ENCODE measurements around the gene MACROD2. TPM values are rescaled to one million over a fixed set of nuclear protein-coding genes. Genes with fewer than 3 reads are reported as not detected.

MACROD2 gene
- total and polyA plus RNA-seq, 4 donors, result 0.66 to 10.5 (median 3.3) TPM

DNA sequence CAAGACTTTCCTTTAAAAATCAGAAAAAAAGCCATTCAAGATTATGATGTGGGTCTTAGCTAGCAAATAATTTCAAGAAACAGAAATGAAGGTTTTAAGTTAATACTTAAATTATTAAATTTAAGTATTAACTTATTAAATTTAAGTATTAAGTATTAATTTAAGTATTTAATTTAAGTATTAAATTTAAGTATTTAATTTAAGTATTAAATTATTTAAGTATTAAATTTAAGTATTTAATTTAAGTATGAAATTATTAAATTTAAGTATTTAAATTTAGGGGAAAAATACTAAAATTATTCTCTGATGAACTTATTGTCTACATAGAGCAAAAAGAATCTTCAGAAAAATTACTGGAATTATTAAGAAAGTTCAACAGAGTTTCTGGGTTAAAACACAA lies 1171.4 kb downstream of the MACROD2 start (continued):
- TF ChIP-seq, protein P1, sequence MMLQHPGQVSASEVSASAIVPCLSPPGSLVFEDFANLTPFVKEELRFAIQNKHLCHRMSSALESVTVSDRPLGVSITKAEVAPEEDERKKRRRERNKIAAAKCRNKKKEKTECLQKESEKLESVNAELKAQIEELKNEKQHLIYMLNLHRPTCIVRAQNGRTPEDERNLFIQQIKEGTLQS (IDR thresholded peaks at IDR 0.05), result no peak

DNA sequence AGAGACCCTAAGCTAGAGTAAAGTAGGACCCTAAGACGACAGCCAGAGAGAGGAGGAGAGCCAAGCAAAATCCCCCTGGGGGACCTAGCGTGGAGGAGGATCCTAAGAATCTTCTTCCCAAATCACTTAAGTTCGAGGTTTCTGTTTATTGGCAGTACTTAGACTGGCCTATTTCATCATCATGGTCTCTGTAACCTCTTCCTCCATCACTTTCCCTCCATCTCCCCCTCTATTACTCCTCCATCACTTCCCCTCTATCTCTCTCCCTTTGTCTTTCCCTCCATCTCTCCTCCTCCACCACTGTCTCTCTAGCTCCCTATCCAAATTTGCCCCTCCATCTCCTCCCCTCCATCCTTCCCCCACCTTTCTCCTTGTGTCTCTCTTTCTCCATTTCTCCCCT lies 1175.7 kb downstream of the MACROD2 start:
- Histone ChIP-seq H3K27ac (ENCODE audit: low read depth in 1 of 2, low read length in 2 of 2) (no peak overlapping the region), H3K9me3 (ENCODE audit: control insufficient read depth in 4 of 4, low read length in 3 of 4) (no peaks in the 10 kb centered on the region), H3K4me3 (ENCODE audit: low read depth in 1 of 3, low read length in 3 of 3) (no peak overlapping the region), H3K4me1 (ENCODE audit: control insufficient read depth in 4 of 4, insufficient read depth in 4 of 4, low read length in 3 of 4) (no peaks in the 10 kb centered on the region), H3K9ac (ENCODE audit: low read depth in 1 of 2, low read length in 2 of 2) (no peak overlapping the region), H3K27me3 (ENCODE audit: control insufficient read depth in 4 of 4, insufficient read depth in 4 of 4, low read length in 3 of 4) (no peaks in the 10 kb centered on the region), H3K36me3 (ENCODE audit: control insufficient read depth in 4 of 4, insufficient read depth in 3 of 4, low read depth in 1 of 4, low read length in 3 of 4) (no peaks in the 10 kb centered on the region)
- DNase-seq (ENCODE audit: low spot score), result no peak
- no peak for TF ChIP-seq EGR1 (IDR thresholded peaks at IDR 0.05; ENCODE audit: low read depth in 2 of 2)
- WGBS, result 86% methylated on average over 3 of the region's 3 CpGs

DNA sequence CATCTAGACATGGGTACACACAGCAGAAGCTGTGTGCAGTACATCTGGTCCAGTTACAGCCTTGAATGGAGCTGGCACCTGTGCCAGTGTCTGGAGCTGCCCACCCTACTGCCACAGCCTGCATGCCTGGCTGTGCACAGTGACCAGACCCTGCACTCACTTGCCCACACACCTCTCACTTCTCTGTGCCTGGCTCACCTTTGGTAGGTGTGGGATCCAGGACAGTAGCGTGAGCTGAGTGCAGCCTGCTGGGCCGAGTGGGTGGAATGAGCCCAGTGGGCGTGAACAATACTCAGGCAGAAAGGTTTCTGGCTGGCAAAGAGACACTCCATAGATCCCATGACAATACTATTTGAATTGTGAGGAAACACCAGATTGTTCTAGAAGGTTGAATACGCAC lies 1181.6 kb downstream of the MACROD2 start:
- Histone ChIP-seq H3K36me3 (ENCODE audit: control insufficient read depth in 4 of 4, insufficient read depth in 3 of 4, low read depth in 1 of 4, low read length in 3 of 4) (no peaks in the 10 kb centered on the region), H3K27me3 (ENCODE audit: control insufficient read depth in 4 of 4, insufficient read depth in 4 of 4, low read length in 3 of 4) (no peaks in the 10 kb centered on the region), H3K9me3 (ENCODE audit: control insufficient read depth in 4 of 4, low read length in 3 of 4) (peaks cover 0 to 4% (median 0%) of the 10 kb centered on the region in 4 donors), H3K27ac (ENCODE audit: low read depth in 1 of 2, low read length in 2 of 2) (no peak overlapping the region), H3K4me1 (ENCODE audit: control insufficient read depth in 4 of 4, insufficient read depth in 4 of 4, low read length in 3 of 4) (no peaks in the 10 kb centered on the region), H3K9ac (ENCODE audit: low read depth in 1 of 2, low read length in 2 of 2) (no peak overlapping the region), H3K4me3 (ENCODE audit: low read depth in 1 of 3, low read length in 3 of 3) (no peak overlapping the region)
- DNase-seq (ENCODE audit: low spot score), result no peak
- TF ChIP-seq HNF4G (IDR thresholded peaks at IDR 0.05) (no peak), YY1 (IDR thresholded peaks at IDR 0.05) (no peak), FOXA1 (IDR thresholded peaks at IDR 0.05) (no peak), FOXA2 (IDR thresholded peaks at IDR 0.05) (no peak), HNF4A (conservative IDR thresholded peaks at IDR 0.05) (no peak), NR2F2 (IDR thresholded peaks at IDR 0.05) (no peak), SP1 (IDR thresholded peaks at IDR 0.05) (no peak), RXRA (IDR thresholded peaks at IDR 0.05) (no peak), TAF1 (conservative IDR thresholded peaks at IDR 0.05) (no peak), RAD21 (IDR thresholded peaks at IDR 0.05) (no peak), JUND (IDR thresholded peaks at IDR 0.05) (no peak), GABPA (IDR thresholded peaks at IDR 0.05 in 1 of 2, conservative IDR thresholded peaks at IDR 0.05 in 1 of 2) (no peak), EGR1 (IDR thresholded peaks at IDR 0.05; ENCODE audit: low read depth in 2 of 2) (no peak)
- TF ChIP-seq, protein P2, sequence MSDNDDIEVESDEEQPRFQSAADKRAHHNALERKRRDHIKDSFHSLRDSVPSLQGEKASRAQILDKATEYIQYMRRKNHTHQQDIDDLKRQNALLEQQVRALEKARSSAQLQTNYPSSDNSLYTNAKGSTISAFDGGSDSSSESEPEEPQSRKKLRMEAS (IDR thresholded peaks at IDR 0.05), result no peak
- TF ChIP-seq, protein P1 (IDR thresholded peaks at IDR 0.05), result no peak
- TF ChIP-seq, protein P3, sequence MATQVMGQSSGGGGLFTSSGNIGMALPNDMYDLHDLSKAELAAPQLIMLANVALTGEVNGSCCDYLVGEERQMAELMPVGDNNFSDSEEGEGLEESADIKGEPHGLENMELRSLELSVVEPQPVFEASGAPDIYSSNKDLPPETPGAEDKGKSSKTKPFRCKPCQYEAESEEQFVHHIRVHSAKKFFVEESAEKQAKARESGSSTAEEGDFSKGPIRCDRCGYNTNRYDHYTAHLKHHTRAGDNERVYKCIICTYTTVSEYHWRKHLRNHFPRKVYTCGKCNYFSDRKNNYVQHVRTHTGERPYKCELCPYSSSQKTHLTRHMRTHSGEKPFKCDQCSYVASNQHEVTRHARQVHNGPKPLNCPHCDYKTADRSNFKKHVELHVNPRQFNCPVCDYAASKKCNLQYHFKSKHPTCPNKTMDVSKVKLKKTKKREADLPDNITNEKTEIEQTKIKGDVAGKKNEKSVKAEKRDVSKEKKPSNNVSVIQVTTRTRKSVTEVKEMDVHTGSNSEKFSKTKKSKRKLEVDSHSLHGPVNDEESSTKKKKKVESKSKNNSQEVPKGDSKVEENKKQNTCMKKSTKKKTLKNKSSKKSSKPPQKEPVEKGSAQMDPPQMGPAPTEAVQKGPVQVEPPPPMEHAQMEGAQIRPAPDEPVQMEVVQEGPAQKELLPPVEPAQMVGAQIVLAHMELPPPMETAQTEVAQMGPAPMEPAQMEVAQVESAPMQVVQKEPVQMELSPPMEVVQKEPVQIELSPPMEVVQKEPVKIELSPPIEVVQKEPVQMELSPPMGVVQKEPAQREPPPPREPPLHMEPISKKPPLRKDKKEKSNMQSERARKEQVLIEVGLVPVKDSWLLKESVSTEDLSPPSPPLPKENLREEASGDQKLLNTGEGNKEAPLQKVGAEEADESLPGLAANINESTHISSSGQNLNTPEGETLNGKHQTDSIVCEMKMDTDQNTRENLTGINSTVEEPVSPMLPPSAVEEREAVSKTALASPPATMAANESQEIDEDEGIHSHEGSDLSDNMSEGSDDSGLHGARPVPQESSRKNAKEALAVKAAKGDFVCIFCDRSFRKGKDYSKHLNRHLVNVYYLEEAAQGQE (IDR thresholded peaks at IDR 0.05), result no peak
- TF ChIP-seq, protein P4, sequence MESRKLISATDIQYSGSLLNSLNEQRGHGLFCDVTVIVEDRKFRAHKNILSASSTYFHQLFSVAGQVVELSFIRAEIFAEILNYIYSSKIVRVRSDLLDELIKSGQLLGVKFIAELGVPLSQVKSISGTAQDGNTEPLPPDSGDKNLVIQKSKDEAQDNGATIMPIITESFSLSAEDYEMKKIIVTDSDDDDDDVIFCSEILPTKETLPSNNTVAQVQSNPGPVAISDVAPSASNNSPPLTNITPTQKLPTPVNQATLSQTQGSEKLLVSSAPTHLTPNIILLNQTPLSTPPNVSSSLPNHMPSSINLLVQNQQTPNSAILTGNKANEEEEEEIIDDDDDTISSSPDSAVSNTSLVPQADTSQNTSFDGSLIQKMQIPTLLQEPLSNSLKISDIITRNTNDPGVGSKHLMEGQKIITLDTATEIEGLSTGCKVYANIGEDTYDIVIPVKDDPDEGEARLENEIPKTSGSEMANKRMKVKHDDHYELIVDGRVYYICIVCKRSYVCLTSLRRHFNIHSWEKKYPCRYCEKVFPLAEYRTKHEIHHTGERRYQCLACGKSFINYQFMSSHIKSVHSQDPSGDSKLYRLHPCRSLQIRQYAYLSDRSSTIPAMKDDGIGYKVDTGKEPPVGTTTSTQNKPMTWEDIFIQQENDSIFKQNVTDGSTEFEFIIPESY (IDR thresholded peaks at IDR 0.05), result no peak
- TF ChIP-seq, protein P5, sequence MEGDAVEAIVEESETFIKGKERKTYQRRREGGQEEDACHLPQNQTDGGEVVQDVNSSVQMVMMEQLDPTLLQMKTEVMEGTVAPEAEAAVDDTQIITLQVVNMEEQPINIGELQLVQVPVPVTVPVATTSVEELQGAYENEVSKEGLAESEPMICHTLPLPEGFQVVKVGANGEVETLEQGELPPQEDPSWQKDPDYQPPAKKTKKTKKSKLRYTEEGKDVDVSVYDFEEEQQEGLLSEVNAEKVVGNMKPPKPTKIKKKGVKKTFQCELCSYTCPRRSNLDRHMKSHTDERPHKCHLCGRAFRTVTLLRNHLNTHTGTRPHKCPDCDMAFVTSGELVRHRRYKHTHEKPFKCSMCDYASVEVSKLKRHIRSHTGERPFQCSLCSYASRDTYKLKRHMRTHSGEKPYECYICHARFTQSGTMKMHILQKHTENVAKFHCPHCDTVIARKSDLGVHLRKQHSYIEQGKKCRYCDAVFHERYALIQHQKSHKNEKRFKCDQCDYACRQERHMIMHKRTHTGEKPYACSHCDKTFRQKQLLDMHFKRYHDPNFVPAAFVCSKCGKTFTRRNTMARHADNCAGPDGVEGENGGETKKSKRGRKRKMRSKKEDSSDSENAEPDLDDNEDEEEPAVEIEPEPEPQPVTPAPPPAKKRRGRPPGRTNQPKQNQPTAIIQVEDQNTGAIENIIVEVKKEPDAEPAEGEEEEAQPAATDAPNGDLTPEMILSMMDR (IDR thresholded peaks at IDR 0.05; ENCODE audit: low read depth, low read length, missing input control), result no peak
- 91% methylated on average over 4 of the region's 4 CpGs for WGBS

Measured in liver (tissue), 9 donors.